Transverse colon (tissue), 4 donors: ENCODE results near the gene ADAMTS14. TPM values are rescaled to one million over a fixed set of nuclear protein-coding genes. Genes with fewer than 3 reads are reported as not detected.
A peak's percentile ranks its signal among the peaks of the same experiment; 100 is the strongest.

ENCODE experiments used
- DNase-seq: peaks from one replicate; pipeline ENCODE4 v3.0.0-alpha.2; 2019
- H3K27ac ChIP-seq, 4 donors: fragments of 200-600 bp; sonication (generic); 2 replicates each; pipeline ENCODE4 v1.5.1; 2016 to 2018; ENCODE audit warnings: inconsistent platforms in 4 of 4
- H3K27me3 ChIP-seq: fragments of 200-600 bp; sonication (generic); 2 replicates; pipeline ENCODE4 v1.5.1; 2017; ENCODE audit warnings: inconsistent platforms
- H3K36me3 ChIP-seq, 4 donors: fragments of 200-600 bp; sonication (generic); 2 replicates each; pipeline ENCODE4 v1.5.1; 2017 to 2019; ENCODE audit warnings: inconsistent platforms in 4 of 4
- H3K4me1 ChIP-seq, 4 donors: fragments of 200-600 bp; sonication (generic); 2 replicates each; pipeline ENCODE4 v1.5.1; 2017 to 2020; ENCODE audit warnings: inconsistent platforms in 4 of 4
- H3K4me3 ChIP-seq, 4 donors: fragments of 200-600 bp; sonication (generic); 1 replicate in 1 of 4; 2 replicates in 3 of 4; pipeline versions ENCODE4 v1.5.1 to v1.6.1; 2017 to 2019; ENCODE audit warnings: inconsistent platforms in 4 of 4
- H3K9me3 ChIP-seq, 2 donors: fragments of 200-600 bp; sonication (generic); 2 replicates each; pipeline ENCODE4 v1.5.1; 2017 to 2019; ENCODE audit warnings: inconsistent platforms in 2 of 2
- CTCF ChIP-seq, 5 experiments: fragments of 200-600 bp in 3 of 5; fragments of 450-650 bp in 2 of 5; sonication (generic) in 3 of 5; IDR thresholded peaks; 1 replicate in 2 of 5; 2 replicates in 3 of 5; pipeline ENCODE4 v1.5.1; 2016 to 2017; ENCODE audit warnings: antibody characterized with exemption in 5 of 5, inconsistent platforms in 3 of 5, mild to moderate bottlenecking in 2 of 5, moderate library complexity in 1 of 5
- EP300 ChIP-seq: sonication (generic); formaldehyde crosslinking; IDR thresholded peaks from one replicate; pipeline ENCODE4 v1.6.1; 2017; ENCODE audit warnings: antibody characterized with exemption, low read depth
- POLR2A ChIP-seq: fragments of 450-650 bp; IDR thresholded peaks from one replicate; pipeline ENCODE4 v1.6.1; 2016; ENCODE audit warnings: antibody characterized with exemption, mild to moderate bottlenecking, moderate library complexity
- POLR2AphosphoS5 ChIP-seq, 3 donors: sonication (generic); formaldehyde crosslinking; IDR thresholded peaks; one replicate each; pipeline ENCODE4 v1.6.1; 2016; ENCODE audit warnings: antibody characterized with exemption in 3 of 3
- WGBS, 2 donors: methylation state at CpG; one replicate each; pipeline ENCODE4 v1.1.5; 2018; ENCODE audit warnings: low coverage in 1 of 2; 5-methylcytosine and 5-hydroxymethylcytosine counted together
- in situ Hi-C, 4 donors: fragments of 200-750 bp; cut with MboI; loops; one replicate each; pipeline versions ENCODE4 v1.15.0 to v1.15.1; 2017; ENCODE audit warnings: low sequenced_read_pairs in 3 of 4, low pct_ligation_motif_present in 1 of 4, low pct_unique_long_range_greater_than_20kb in 1 of 4
- intact Hi-C: fragments of 100-400 bp; cut with DNase I; formaldehyde crosslinking; loops from one replicate; pipeline ENCODE4 v1.15.1; 2023; ENCODE audit warnings: low total_unique reads
- total RNA-seq, 4 donors: library from RNA; depleted of rRNA; stranded (reverse); fragments of >200 nt; gene quantifications; one replicate each; pipeline ENCODE4 v1.1.0, GENCODE V29; 2016

Gene ADAMTS14
- total RNA-seq, 4 donors from 2014 or later: 0.95 to 3.8 (median 1.4) TPM

GRCh38 chr10:70650718-70651117 is 21.6 kb upstream of the ADAMTS14 start:
- intact Hi-C loops: no loop called here
- no peaks in the 10 kb centered on the region for H3K27me3 ChIP-seq
- no peak overlapping the region for H3K4me3 ChIP-seq
- no peaks in the 10 kb centered on the region for H3K4me1 ChIP-seq
- WGBS, 2 donors: 91% methylated on average over 3 of the region's 3 CpGs; no CpG with 5 or more reads in 1 of the 2 donors
- in situ Hi-C loops: no loop called here
- no peak for DNase-seq
- no peaks in the 10 kb centered on the region for H3K36me3 ChIP-seq
- TF ChIP-seq POLR2AphosphoS5 (IDR thresholded peaks at IDR 0.05) (no peak), POLR2A (no peak)
- H3K27ac ChIP-seq: no peak overlapping the region
- H3K9me3 ChIP-seq: no peaks in the 10 kb centered on the region

GRCh38 chr10:70651661-70652060 is 20.6 kb upstream of the ADAMTS14 start:
- in situ Hi-C loops (no loop called here), intact Hi-C loops (no loop called here)

GRCh38 chr10:70652761-70653657 is 19.3 kb upstream of the ADAMTS14 start:
- intact Hi-C loops: no loop called here
- Histone ChIP-seq H3K36me3 (no peaks in the 10 kb centered on the region), H3K27ac (peak overlapping the region; percentile 8 to 51 (median 27)), H3K4me3 (no peak overlapping the region), H3K4me1 (no peaks in the 10 kb centered on the region), H3K9me3 (no peaks in the 10 kb centered on the region), H3K27me3 (no peaks in the 10 kb centered on the region)
- in situ Hi-C loops: no loop called here
- no peak for TF ChIP-seq POLR2A
- no peak for TF ChIP-seq CTCF (IDR thresholded peaks at IDR 0.05)
- TF ChIP-seq POLR2AphosphoS5 (IDR thresholded peaks at IDR 0.05): no peak
- TF ChIP-seq EP300: no peak
- DNase-seq: no peak
- 65 to 88% methylated on average over 3 to 16 of the region's 16 CpGs for WGBS, 2 donors

More at GRCh38 chr10:70651661-70652060, 20.6 kb upstream of the ADAMTS14 start:
- H3K4me1 ChIP-seq: no peaks in the 10 kb centered on the region
- H3K4me3 ChIP-seq: no peak overlapping the region
- TF ChIP-seq POLR2A: no peak
- no peak for TF ChIP-seq EP300
- no peak for TF ChIP-seq CTCF (IDR thresholded peaks at IDR 0.05)
- TF ChIP-seq POLR2AphosphoS5 (IDR thresholded peaks at IDR 0.05): no peak
- 95% methylated on average over 5 of the region's 5 CpGs; no CpG with 5 or more reads in 1 of the 2 donors for WGBS, 2 donors
- no peak overlapping the region for H3K27ac ChIP-seq
- DNase-seq: no peak
- no peaks in the 10 kb centered on the region for H3K9me3 ChIP-seq
- H3K36me3 ChIP-seq: no peaks in the 10 kb centered on the region
- H3K27me3 ChIP-seq: no peaks in the 10 kb centered on the region

GRCh38 chr10:70655316-70655715 is 17.0 kb upstream of the ADAMTS14 start:
- H3K27ac ChIP-seq: no peak overlapping the region
- H3K4me1 ChIP-seq: no peaks in the 10 kb centered on the region
- H3K27me3 ChIP-seq: no peaks in the 10 kb centered on the region
- TF ChIP-seq POLR2A (no peak), POLR2AphosphoS5 (IDR thresholded peaks at IDR 0.05) (no peak), EP300 (no peak), CTCF (IDR thresholded peaks at IDR 0.05) (no peak)
- DNase-seq: no peak
- WGBS, 2 donors: 92% methylated on average over 12 of the region's 12 CpGs; no CpG with 5 or more reads in 1 of the 2 donors
- H3K9me3 ChIP-seq: no peaks in the 10 kb centered on the region
- intact Hi-C loops (no loop called here), in situ Hi-C loops (no loop called here)
- H3K36me3 ChIP-seq: no peaks in the 10 kb centered on the region
- no peak overlapping the region for H3K4me3 ChIP-seq
